HG03139 (cell line): ENCODE data around the gene LRMDA.

Experiments used
- ATAC-seq: cut with Tn5 transposase; IDR thresholded peaks from one replicate; pipeline ENCODE4 v1.9.1; 2021; ENCODE audit not compliant: unreplicated experiment

The LRMDA gene

DNA sequence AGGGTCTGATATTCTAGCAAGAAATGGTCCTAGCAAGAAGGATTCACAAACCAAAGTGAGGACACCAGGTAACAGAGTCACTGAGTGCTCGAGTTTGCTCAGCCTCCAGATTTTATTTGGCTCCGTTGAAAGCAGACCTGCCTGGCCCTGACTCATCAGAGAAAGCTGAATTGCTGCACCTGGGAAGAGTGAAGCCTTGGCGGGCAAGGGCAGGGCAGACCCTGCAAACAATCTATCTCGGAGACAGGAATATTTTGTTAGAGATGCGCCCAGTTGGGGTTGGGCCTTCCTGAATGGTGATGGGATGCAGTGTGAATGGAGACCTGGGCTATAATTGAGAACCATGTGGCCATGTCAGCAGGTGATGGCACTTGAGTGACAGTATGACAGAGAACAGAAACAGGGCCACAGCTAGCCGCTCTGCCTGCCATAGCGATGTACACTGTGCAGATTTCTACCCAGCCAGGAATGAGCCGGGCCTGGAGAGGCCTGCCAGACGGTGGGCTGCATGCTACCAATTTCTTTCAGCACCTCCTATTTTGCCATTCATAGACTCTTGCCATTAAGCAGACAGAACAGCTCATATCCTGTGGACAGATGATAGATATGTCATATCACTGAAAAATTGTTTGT, 744.2 kb downstream of the LRMDA start:
- ATAC-seq: no peak

DNA sequence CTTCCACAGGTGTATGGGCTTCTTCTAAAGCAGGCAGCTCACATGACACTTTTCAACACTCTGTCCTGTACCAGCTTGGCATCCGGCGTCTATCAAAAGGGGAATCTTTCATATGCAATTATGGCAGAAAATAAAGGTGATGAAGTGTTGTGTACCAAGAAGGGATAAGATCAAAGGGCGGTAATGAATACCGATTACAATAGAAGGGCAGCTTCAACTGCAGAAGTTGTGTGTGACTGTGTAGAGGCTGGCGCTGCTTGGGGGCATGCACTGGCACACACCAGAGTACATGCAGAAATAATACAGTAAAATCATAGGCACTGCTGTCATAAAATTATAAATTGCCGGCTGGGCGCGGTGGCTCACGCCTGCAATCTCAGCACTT, 744.7 kb downstream of the LRMDA start:
- no peak for ATAC-seq

DNA sequence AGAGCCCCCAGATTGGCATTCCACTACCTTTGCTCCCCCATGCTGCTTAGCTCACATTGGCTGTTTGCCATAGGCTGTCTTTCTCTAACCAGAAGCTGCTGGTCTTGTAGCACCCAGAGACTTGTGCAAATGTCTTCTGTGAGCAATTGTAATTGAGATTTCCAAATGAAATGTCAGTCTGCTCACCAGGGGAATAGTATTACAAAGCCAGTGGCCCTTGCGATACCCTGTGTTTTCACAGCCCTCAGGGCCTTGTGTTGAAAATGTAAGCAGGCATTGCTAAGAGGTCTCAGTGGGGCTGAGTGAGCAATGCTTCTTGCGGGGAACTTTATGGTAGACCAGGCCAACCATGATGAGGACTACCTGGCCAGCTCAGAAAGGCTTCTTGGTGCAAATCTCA, 746.5 kb downstream of the LRMDA start:
- ATAC-seq: no peak

DNA sequence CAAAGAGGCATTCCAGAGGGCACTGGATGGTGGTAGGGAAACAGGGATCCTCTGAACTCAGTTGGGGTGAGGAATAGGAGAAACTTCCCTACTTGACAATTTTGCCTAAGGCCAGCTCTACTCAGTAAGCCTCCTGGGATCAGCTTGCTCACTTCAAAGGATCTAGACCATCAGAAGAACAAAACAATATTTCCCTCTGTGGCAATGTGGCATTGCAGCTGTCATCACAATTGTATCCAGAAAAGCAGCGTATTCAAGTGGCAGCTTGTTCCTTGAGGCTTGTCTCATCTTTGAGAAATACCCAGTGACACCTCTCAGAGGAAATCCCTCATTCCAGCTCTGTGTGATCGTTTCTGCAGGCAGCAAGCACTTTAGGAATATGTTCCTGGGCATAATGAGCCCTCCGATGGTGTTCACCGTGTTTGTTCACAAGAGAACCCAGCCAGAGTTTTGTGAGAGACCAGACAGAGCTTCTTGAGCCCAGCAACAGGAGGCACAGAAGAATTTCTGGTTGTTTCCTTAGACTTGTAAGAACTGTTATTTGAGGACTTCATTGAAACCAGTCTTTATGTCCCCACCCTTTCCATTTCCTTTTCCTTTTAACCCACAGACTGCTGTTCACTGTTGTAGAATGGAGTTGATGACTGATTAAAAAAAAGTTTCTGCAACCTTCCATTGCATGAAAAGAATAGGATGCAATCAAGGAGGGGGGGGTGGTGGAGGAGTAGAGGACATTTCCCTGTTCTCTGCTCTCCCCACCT, 747.3 kb downstream of the LRMDA start:
- ATAC-seq: no peak

DNA sequence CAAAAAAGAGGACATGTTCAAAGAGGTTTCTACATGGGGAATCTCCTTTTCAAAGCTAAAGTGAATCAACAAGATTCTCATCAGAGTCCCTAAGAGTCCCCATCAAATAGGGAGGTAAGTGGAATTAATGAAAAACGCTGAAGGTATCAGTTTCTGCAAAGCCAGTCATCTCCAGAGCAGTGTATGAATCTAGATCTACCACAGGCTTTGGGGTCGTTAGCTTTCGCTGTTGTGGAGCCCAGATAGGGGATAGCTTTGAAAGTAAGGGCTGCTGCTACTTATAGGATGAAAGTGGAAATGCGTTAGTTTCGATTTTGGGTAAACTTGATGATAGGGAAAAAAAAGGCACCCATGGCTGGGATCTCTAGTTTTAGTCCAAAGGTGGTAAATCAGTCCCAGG, 748.4 kb downstream of the LRMDA start:
- no peak for ATAC-seq

DNA sequence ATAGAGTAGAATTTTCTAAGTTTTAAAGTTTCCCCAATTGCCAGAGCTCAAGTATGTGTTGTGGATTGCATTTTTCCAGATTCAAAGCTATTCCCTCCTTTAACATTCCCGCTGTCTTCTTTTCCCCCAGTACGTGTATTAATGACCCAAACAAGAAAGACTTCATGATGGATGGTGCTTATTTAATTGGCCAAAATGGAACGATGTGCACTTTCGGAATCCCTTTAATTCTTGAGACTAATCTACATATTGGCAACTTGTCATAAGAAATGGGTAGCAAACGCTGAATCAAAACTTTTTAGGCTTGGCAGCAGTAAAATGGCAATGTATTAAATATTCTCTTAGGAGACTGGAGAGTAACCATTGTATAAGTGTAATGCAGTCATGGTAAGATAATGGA, 753.2 kb downstream of the LRMDA start:
- ATAC-seq: no peak

DNA sequence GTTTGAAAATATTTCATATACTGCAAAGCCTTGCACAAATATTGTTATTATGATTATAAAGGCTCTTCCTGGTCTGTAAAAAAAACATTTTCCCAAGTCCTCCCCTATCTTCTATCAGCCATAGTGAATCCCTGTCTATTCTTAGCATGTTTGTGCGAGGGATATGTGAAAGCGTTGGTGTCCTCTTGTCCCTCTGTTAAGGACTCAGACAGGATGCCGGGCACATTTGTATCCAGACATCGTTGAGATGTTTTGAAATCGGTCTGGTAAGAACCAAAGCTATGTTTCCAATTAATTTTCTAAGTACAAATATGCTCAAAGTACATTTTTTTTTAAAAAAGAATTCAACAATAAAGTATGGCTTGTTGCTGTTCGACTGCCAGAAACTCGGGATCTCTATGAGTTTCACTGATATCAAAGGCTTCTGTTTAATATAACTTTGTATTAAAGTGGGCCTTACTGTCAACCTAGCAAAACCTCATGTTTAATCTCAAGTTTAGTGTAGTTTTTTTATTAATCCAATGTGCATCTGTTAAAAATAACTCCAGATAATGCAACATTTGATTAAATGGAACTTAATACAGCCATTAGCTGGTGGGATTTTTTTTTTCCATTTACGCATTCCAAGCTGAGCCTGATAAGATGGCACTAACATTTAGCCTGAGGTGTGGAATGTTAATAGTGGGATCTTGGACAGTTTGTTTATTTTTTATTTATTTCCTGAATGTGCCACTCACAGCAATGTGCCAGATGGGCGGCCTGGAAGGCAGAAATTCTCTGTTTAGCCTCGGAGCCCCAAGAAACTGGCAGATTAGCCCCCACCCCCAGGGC, 754.3 kb downstream of the LRMDA start:
- no peak for ATAC-seq

DNA sequence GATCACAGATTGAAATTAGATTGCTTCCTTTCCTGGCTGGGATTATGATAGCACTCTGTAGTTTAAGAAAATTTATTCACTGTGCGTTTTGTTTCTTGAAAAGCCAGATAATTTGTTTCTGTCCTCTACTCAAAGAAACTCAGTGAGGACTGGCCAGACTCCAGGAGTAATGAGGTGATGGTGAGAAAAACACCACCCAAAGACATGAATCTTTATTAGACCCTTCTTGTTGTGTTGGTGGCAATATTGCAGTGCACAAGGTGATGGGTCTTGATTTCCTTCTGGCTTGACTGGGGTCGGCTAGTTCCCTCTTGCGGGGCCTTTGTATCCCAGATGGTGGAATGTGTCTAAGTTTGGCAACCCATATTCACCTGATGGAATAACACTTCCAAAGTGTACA, 756.8 kb downstream of the LRMDA start:
- ATAC-seq: no peak

DNA sequence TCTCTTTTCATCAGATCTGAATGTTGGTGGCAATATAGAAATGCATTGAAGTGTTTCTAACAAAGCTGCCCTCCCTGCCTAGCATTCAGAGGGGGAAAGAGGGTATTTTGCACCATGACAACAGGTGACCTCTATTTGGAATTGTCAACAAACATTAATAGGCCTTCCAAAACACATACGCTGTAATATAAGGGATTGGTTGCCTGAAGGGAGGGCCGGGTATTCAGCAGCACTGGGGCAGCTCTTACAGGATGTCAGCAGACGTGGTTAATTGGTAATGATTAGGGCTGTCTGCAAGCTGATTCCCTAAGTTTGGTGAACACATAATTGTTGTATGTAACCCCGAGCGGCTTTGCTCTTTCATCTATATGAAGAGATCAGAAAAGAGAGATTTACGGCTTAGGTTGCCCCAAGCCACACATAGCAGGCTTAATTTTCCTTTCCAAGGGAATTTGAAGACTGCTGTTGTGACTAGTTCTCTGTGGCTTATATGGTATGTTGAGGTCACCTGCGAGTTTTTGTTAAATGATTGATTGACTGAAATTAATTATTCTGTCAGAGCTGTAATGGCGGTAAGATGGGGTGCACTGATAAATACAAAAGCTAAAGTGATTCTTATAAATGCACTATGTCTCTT, 759.3 kb downstream of the LRMDA start:
- ATAC-seq: no peak

DNA sequence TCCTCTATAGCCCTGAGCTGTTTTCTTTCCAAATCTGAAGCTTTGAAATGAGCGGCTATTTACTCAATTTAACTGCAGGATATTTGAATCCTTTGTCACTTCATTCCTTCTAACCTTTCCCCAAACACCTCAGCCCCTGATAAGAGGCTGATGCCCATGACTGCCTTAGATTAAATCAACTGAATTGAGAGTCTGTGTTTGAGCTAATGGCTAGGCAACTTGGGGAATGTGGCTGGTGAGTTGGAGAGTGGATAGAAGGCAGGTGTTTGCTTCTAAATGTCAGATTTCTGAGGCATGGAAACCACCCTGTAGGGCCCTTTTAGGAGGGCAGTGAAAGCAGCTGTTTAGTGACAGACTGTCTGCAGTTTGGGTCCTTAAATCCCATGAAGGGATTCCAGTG, 759.9 kb downstream of the LRMDA start:
- ATAC-seq: no peak

DNA sequence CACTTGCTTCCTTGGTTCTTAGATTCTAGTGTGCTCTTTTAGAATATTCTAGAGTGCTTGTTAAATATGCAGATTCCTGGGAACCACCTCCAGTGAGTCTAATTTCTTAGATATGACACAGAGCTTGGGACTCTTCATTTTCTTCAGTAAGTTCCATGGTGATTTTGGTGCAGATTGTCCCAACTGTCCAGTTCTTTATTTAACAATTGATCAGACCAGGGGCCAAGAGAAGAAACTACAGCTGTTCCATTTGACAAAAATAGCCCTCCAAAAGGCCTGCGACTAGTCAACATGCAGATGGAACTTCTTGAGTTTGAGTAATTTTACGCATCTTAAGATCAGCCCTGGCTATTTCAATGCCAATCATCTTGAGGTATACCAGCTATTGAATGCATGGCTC, 760.7 kb downstream of the LRMDA start:
- ATAC-seq: no peak

DNA sequence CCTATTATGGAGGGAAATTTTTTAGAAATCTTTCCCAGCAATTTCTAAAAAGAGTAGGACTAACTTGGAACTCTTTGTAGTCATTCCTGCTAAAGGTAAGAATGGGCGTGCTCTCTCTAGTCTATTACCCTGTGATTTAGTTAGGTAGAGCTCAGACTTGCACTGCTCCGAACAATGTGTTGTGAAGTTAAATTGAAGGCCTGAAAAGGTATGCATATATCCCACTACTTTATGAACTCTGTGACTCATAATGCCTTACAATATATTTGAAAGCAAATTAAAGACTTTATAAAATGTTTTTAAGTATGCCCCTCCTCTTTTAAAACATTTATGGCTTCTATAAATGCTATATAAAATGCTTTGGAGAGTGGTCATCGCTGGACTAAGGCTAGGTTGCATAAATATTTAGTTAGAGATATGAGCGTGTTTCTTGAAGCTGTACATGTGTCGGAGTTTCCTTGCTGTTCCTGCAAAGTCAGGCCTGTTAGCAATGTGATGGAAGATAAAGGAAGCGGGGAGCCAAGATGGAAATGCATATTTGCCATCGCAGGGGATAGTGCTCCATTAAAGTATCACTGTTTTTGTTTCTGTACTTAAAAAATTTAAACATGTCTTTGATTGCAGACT, 761.4 kb downstream of the LRMDA start:
- no peak for ATAC-seq

DNA sequence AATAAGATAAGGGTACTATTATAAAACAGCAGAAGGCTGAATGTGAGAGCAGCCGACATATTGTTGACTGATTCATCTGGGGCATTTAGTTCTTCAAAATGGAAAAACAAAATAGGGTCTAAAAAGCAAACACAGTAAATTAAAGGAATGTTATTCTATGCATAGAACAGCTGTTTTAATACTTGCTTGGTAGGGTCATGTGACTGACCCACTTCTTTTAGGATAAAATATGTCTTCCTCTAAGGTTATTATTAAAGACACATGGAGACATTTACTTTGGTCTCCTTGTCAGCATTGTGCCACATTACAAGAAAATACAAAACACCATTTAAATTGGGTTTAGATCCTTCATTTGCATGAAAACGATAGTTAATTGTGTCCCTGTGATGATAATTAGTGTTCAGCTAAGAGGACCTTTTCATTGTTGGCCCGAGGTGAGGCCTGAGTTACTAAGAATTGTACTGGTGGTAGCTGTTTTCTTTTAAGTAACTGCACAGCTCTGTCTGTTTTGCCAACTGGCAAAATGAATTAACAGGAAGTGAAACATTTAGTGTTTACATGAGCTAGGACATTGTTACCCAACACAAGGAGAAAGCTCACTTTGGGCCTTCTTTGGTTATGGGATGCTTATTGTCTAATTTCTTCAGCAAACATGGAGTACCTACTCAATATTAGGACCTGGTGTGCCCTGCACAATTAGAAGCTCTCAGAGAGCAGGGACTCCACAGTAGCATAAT, 764.4 kb downstream of the LRMDA start:
- no peak for ATAC-seq

DNA sequence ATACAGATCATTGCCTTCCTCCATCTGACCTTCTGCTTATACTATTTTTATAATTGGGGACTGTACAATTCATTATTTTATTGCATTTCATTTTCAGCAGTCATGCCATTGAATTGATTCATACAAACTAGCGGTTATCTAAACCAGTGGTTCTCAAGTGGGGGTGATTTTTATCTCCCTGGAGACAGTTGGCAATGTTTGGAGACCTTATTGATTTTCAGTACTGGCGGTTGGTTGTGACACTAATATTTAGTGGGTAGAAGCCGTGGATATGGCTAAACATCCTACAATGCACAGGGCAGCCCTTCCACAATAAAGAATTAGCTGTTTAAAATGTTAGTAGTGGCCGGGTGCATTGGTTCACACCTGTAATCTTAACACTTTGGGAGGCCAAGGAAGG, 765.9 kb downstream of the LRMDA start:
- no peak for ATAC-seq

DNA sequence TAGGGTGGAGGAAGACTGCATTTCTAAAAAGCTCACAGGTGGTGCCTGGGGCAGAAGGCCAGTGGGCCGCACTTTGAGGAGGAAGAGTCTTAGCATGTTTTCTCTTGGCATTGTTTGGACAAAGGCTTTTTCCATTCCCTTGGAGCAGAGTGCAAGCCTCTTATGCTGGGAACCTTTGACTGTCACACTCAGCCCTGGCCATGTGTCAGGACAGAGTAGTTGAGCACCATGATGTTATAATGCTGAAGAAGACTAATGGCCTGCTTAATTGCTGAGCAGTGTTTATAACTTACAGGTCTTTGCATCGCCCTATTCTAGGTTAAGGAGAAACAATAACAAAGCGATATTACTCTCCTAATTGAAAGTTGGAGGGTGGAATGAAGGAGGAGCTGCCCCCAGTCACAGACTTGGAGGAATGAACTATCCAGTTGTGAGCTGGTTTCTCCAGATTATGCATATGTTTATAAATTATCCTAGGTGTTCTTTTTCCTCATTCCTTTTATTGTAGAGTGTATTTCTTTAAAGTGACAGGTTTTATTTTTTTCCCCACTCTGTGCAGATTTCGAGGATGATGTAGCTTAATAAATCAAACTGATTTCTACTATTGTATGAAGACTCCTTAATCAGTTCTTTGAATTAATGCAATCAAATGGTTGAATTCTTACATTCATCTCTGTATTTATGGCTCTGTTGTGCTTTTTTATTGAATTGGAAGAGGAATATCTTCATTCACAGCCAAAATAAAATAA, 767.0 kb downstream of the LRMDA start:
- no peak for ATAC-seq

DNA sequence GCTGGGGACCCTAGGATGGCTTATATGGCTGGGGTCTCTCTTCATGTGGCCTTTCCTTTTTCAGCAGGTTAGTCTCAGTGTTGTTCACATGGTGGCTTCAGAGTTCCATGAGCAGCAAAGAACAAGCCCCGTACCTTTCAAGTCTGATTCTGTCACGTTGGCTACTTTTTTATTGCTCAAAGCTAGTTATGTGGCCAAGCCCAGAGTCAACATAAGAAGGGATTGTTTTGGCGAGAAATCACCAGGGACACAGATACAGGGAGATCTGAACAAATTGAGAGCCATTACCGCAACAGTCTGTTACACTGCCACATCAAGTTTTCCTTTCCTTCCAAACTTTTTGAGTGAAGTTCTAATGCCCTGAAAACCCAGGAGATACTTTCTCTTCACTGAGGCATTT, 770.5 kb downstream of the LRMDA start:
- ATAC-seq: no peak

DNA sequence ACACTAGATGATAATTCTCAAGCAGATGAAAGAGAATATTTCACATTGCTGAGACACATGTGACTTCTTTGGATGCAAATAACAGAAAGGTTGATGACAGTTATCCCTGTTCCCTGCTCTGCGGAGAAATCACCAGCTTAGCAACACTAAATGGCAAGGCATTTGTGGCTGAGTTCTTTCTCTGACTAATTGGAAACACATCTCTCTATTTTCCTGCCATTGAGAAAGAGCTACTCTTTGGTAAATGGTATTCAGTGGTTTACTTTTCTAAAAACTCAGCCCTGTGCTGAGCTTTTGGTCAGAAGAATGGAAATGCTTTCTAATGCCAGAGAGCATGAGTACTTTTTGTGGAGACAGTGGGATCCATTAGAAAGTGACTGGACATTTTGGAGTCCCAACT, 771.4 kb downstream of the LRMDA start:
- ATAC-seq: no peak

DNA sequence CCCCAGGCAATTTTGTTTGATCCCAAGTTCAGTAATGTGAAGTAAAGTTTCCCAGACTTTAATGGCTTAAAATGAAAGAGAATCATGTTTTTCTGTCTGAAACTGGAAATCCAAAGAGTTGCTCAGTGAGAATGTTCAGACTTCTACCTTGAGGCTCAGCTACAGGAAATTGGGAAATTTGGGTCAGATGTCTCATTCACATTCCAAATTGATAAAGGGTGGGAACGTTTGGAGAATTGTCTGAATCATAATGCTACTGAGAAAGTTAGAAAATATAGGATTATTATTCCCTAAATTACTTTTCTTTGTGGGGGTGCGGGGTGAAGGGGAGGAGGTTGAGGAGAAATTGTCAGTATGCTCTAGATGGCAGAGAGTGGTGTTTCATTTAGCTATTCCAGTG, 773.9 kb downstream of the LRMDA start:
- no peak for ATAC-seq

DNA sequence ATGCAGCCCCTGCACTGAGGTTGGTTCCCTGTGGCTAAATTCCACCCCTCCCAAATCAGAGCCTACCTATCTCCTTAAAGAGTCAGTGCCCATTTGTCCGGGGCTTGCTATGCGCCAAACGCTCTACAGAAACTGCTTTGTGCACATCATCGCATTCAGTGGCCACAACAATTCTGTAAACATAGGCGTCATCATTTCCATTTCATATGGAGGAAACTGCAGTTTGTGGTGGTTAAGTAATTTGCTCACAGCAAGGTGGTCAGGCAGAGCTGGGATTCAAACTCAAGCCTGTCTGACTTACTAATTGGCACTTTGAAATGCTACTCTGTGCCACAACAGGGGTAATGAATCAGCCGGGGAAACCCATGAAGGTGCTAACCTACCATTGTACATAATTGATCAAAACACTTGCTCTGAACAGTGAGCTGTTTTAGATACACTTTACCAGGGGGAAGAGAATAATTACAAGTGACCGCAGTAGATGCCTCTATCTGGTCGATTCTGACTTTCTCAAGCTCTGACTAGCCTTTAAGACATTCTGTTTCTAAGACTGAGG, 775.5 kb downstream of the LRMDA start:
- no peak for ATAC-seq
